ENCODE data around the gene PKN1. TPM values are rescaled to one million over a fixed set of nuclear protein-coding genes. Genes with fewer than 3 reads are reported as not detected.

Gene PKN1
- total and polyA plus RNA-seq, 5 donors = 79.3 to 138 (median 128) TPM

GRCh38 chr19:14413693-14414181 is 19.4 kb upstream of the PKN1 start:
- no peak for ATAC-seq
- DNase-seq = no peak
- H3K27me3 ChIP-seq (ENCODE audit: control insufficient read depth, insufficient read depth) = no peaks in the 10 kb centered on the region
- WGBS = 52% methylated on average over 3 of the region's 3 CpGs
- intact Hi-C loops (cut with DNase I) = loop anchor here in 2 of 4 donors (10.0 kb wide), 2 partner anchors 49 to 59 kb away; no protein-coding TSS in a partner anchor
- H3K4me1 ChIP-seq (ENCODE audit: control insufficient read depth, insufficient read depth, low read length) = peaks cover 2% of the 10 kb centered on the region
- H3K27ac ChIP-seq (ENCODE audit: low read length) = no peak overlapping the region
- H3K9me3 ChIP-seq (ENCODE audit: control insufficient read depth, low read length) = no peaks in the 10 kb centered on the region
- no peak overlapping the region for H3K4me3 ChIP-seq (ENCODE audit: low read length)

GRCh38 chr19:14414926-14415690 is 18.0 kb upstream of the PKN1 start:
- intact Hi-C loops (cut with DNase I) = loop anchor here in 2 of 4 donors (10.0 kb wide), 2 partner anchors 50 to 60 kb away; no protein-coding TSS in a partner anchor
- 96% methylated on average over 8 of the region's 8 CpGs for WGBS
- peaks cover 2% of the 10 kb centered on the region for H3K4me1 ChIP-seq (ENCODE audit: control insufficient read depth, insufficient read depth, low read length)

GRCh38 chr19:14416817-14417231 is 16.3 kb upstream of the PKN1 start:
- Histone ChIP-seq H3K27ac (ENCODE audit: low read length) (no peak overlapping the region), H3K9me3 (ENCODE audit: control insufficient read depth, low read length) (no peaks in the 10 kb centered on the region), H3K4me3 (ENCODE audit: low read length) (no peak overlapping the region), H3K4me1 (ENCODE audit: control insufficient read depth, insufficient read depth, low read length) (peaks cover 2% of the 10 kb centered on the region), H3K27me3 (ENCODE audit: control insufficient read depth, insufficient read depth) (no peaks in the 10 kb centered on the region)
- intact Hi-C loops (cut with DNase I) = loop anchor here in 2 of 4 donors (10.0 kb wide), 2 partner anchors 52 to 62 kb away; no protein-coding TSS in a partner anchor
- WGBS = 63% methylated on average over 6 of the region's 6 CpGs
- DNase-seq = no peak
- ATAC-seq = no peak

More at GRCh38 chr19:14414926-14415690, 18.0 kb upstream of the PKN1 start:
- no peaks in the 10 kb centered on the region for H3K27me3 ChIP-seq (ENCODE audit: control insufficient read depth, insufficient read depth)
- H3K9me3 ChIP-seq (ENCODE audit: control insufficient read depth, low read length) = no peaks in the 10 kb centered on the region
- no peak overlapping the region for H3K27ac ChIP-seq (ENCODE audit: low read length)
- H3K4me3 ChIP-seq (ENCODE audit: low read length) = no peak overlapping the region
- ATAC-seq (no peak), DNase-seq (no peak)

GRCh38 chr19:14418856-14419105 is 14.3 kb upstream of the PKN1 start:
- peak overlapping the region; percentile 95 for H3K4me3 ChIP-seq (ENCODE audit: low read length)
- ATAC-seq = peak; percentile 84 to 87
- H3K27ac ChIP-seq (ENCODE audit: low read length) = peak overlapping the region; percentile 81
- no peaks in the 10 kb centered on the region for H3K27me3 ChIP-seq (ENCODE audit: control insufficient read depth, insufficient read depth)
- H3K4me1 ChIP-seq (ENCODE audit: control insufficient read depth, insufficient read depth, low read length) = peaks cover 2% of the 10 kb centered on the region
- WGBS = under 1% methylated on average over 23 of the region's 23 CpGs
- intact Hi-C loops (cut with DNase I) = loop anchor here in 2 of 4 donors (10.0 kb wide), 2 partner anchors 54 to 64 kb away; no protein-coding TSS in a partner anchor
- peak in 2 of 3 donors; percentile 84 to 92 for DNase-seq
- H3K9me3 ChIP-seq (ENCODE audit: control insufficient read depth, low read length) = no peaks in the 10 kb centered on the region

GRCh38 chr19:14419106-14419813 is 13.8 kb upstream of the PKN1 start, which contains the start of gene DDX39A:
DDX39A (minus strand) TSS chr19:14419341; CDS start chr19:14413220, 6,121 bp downstream.
- peak; percentile 98 for ATAC-seq
- WGBS = under 1% methylated on average over 57 of the region's 57 CpGs
- H3K4me3 ChIP-seq (ENCODE audit: low read length) = peak within 1 kb of the TSS; percentile 95
- intact Hi-C loops (cut with DNase I) = loop anchor here in 2 of 4 donors (10.0 kb wide), 2 partner anchors 54 to 64 kb away; no protein-coding TSS in a partner anchor
- no peaks in the 10 kb centered on the region for H3K9me3 ChIP-seq (ENCODE audit: control insufficient read depth, low read length)
- peak; percentile 98 to 99 (median 98) for DNase-seq
- peaks cover 2% of the 10 kb centered on the region for H3K4me1 ChIP-seq (ENCODE audit: control insufficient read depth, insufficient read depth, low read length)
- peak within 1 kb of the TSS; percentile 81 for H3K27ac ChIP-seq (ENCODE audit: low read length)
- H3K27me3 ChIP-seq (ENCODE audit: control insufficient read depth, insufficient read depth) = no peaks in the 10 kb centered on the region

GRCh38 chr19:14425696-14426138 is 7.4 kb upstream of the PKN1 start:
- Histone ChIP-seq H3K27me3 (ENCODE audit: control insufficient read depth, insufficient read depth) (no peaks in the 10 kb centered on the region), H3K9me3 (ENCODE audit: control insufficient read depth, low read length) (no peaks in the 10 kb centered on the region), H3K4me1 (ENCODE audit: control insufficient read depth, insufficient read depth, low read length) (no peaks in the 10 kb centered on the region), H3K27ac (ENCODE audit: low read length) (no peak overlapping the region), H3K4me3 (ENCODE audit: low read length) (no peak overlapping the region)
- intact Hi-C loops (cut with DNase I) = no loop called here
- WGBS = 60% methylated on average over 7 of the region's 7 CpGs
- ATAC-seq (no peak), DNase-seq (no peak)

- WGBS = 49% methylated on average over 2 of the region's 2 CpGs
- ATAC-seq = no peak
- Histone ChIP-seq H3K4me1 (ENCODE audit: control insufficient read depth, insufficient read depth, low read length) (no peaks in the 10 kb centered on the region), H3K4me3 (ENCODE audit: low read length) (no peak overlapping the region), H3K9me3 (ENCODE audit: control insufficient read depth, low read length) (no peaks in the 10 kb centered on the region), H3K27me3 (ENCODE audit: control insufficient read depth, insufficient read depth) (no peaks in the 10 kb centered on the region), H3K27ac (ENCODE audit: low read length) (no peak overlapping the region)
- no peak for DNase-seq
- intact Hi-C loops (cut with DNase I) = no loop called here
Measured at GRCh38 chr19:14427461-14427860, 5.6 kb upstream of the PKN1 start.

- no peak for ATAC-seq
- DNase-seq = peak in 1 of 3 donors; percentile 20
- Histone ChIP-seq H3K27ac (ENCODE audit: low read length) (no peak overlapping the region), H3K27me3 (ENCODE audit: control insufficient read depth, insufficient read depth) (no peaks in the 10 kb centered on the region), H3K4me1 (ENCODE audit: control insufficient read depth, insufficient read depth, low read length) (no peaks in the 10 kb centered on the region), H3K9me3 (ENCODE audit: control insufficient read depth, low read length) (no peaks in the 10 kb centered on the region), H3K4me3 (ENCODE audit: low read length) (no peak overlapping the region)
- intact Hi-C loops (cut with DNase I) = no loop called here
- 85% methylated on average over 4 of the region's 4 CpGs for WGBS
Measured at GRCh38 chr19:14428882-14429416, 4.2 kb upstream of the PKN1 start.

GRCh38 chr19:14430712-14431111 is 2.4 kb upstream of the PKN1 start:
- 76% methylated on average over 3 of the region's 3 CpGs for WGBS
- Histone ChIP-seq H3K27ac (ENCODE audit: low read length) (no peak overlapping the region), H3K4me3 (ENCODE audit: low read length) (no peak overlapping the region), H3K4me1 (ENCODE audit: control insufficient read depth, insufficient read depth, low read length) (peaks cover 2% of the 10 kb centered on the region), H3K27me3 (ENCODE audit: control insufficient read depth, insufficient read depth) (no peaks in the 10 kb centered on the region), H3K9me3 (ENCODE audit: control insufficient read depth, low read length) (no peaks in the 10 kb centered on the region)
- intact Hi-C loops (cut with DNase I) = no loop called here
- DNase-seq (peak in 1 of 3 donors; percentile 6), ATAC-seq (no peak)

- Histone ChIP-seq H3K27ac (ENCODE audit: low read length) (peak overlapping the region; percentile 77), H3K9me3 (ENCODE audit: control insufficient read depth, low read length) (no peaks in the 10 kb centered on the region), H3K4me1 (ENCODE audit: control insufficient read depth, insufficient read depth, low read length) (peaks cover 2% of the 10 kb centered on the region), H3K4me3 (ENCODE audit: low read length) (peak overlapping the region; percentile 100), H3K27me3 (ENCODE audit: control insufficient read depth, insufficient read depth) (no peaks in the 10 kb centered on the region)
- WGBS = 2% methylated on average over 52 of the region's 52 CpGs
- DNase-seq = peak; percentile 41 to 73 (median 62)
- intact Hi-C loops (cut with DNase I) = no loop called here
- ATAC-seq = peak; percentile 8 to 20
Measured at GRCh38 chr19:14433554-14434501, 722 bp downstream of the PKN1 start.

Data from right cardiac atrium (tissue), 5 donors.